CD4-positive, alpha-beta memory T cell (primary cell): ENCODE measurements around the gene MAP7D3. TPM values are rescaled to one million over a fixed set of nuclear protein-coding genes. Genes with fewer than 3 reads are reported as not detected.

Source experiments
- CTCF ChIA-PET: fragments of 350-600 bp; sonication (Branson Sonifier 250); formaldehyde crosslinking; loops from one replicate; lab custom pipeline; 2021; ENCODE audit warnings: inconsistent platforms; ENCODE audit not compliant: partially characterized antibody; lab: Charles Lee
- POLR2A ChIA-PET: fragments of 350-600 bp; sonication (Branson Sonifier 250); formaldehyde crosslinking; loops from one replicate; lab custom pipeline; 2021; ENCODE audit not compliant: partially characterized antibody; lab: Charles Lee
- DNase-seq, 5 donors: peaks; one replicate each; pipeline versions ENCODE4 v3.0.0 to v3.0.0-alpha.2; 2020 to 2022; ENCODE audit warnings: mixed read lengths in 1 of 5
- H3K27ac ChIP-seq: one replicate; pipeline ENCODE4 v1.7.0; 2013; ENCODE audit warnings: low read depth, low read length
- H3K27me3 ChIP-seq: 2 replicates; pipeline ENCODE4 v1.7.0; 2013; ENCODE audit warnings: mild to moderate bottlenecking, low read length, moderate library complexity; ENCODE audit not compliant: insufficient read depth
- H3K36me3 ChIP-seq: 2 replicates; pipeline ENCODE4 v1.7.0; 2013; ENCODE audit warnings: mild to moderate bottlenecking, low read length, moderate library complexity; ENCODE audit not compliant: insufficient read depth
- H3K4me1 ChIP-seq: 2 replicates; pipeline ENCODE4 v1.7.0; 2013; ENCODE audit warnings: mild to moderate bottlenecking, low read length, moderate library complexity; ENCODE audit not compliant: insufficient read depth
- H3K4me3 ChIP-seq, 2 donors: one replicate each; pipeline ENCODE4 v1.7.0; 2013; ENCODE audit warnings: low read length in 2 of 2, mild to moderate bottlenecking in 1 of 2
- H3K9me3 ChIP-seq, 2 donors: one replicate each; pipeline ENCODE4 v1.7.0; 2013; ENCODE audit warnings: low read length in 2 of 2, control low read depth in 1 of 2; ENCODE audit not compliant: control insufficient read depth in 1 of 2
- H3K27ac Mint-ChIP-seq, 7 donors: one replicate each; pipeline ENCODE4 v1.8.0; 2020 to 2021; ENCODE audit warnings: mixed read lengths in 7 of 7, mild to moderate bottlenecking in 6 of 7, inconsistent platforms in 3 of 7, moderate library complexity in 3 of 7
- H3K27me3 Mint-ChIP-seq, 2 donors: one replicate each; pipeline ENCODE4 v1.8.0; 2020 to 2021; ENCODE audit warnings: mixed read lengths in 2 of 2
- H3K36me3 Mint-ChIP-seq, 2 donors: one replicate each; pipeline ENCODE4 v1.8.0; 2020 to 2021; ENCODE audit warnings: mixed read lengths in 2 of 2, inconsistent platforms in 1 of 2, mild to moderate bottlenecking in 1 of 2
- H3K4me1 Mint-ChIP-seq, 4 donors: one replicate each; pipeline ENCODE4 v1.8.0; 2020 to 2021; ENCODE audit warnings: mixed read lengths in 4 of 4, mild to moderate bottlenecking in 1 of 4
- H3K4me3 Mint-ChIP-seq, 8 donors: one replicate each; pipeline ENCODE4 v1.8.0; 2020 to 2021; ENCODE audit warnings: mixed read lengths in 8 of 8, mild to moderate bottlenecking in 7 of 8, moderate library complexity in 6 of 8, inconsistent platforms in 3 of 8
- H3K9me3 Mint-ChIP-seq, 8 donors: one replicate each; pipeline ENCODE4 v1.8.0; 2020 to 2021; ENCODE audit warnings: mixed read lengths in 8 of 8, mild to moderate bottlenecking in 5 of 8, inconsistent platforms in 3 of 8, moderate library complexity in 1 of 8
- intact Hi-C: fragments of 100-400 bp; cut with micrococcal nuclease; formaldehyde crosslinking; loops from one replicate; pipeline ENCODE4 v1.15.1; 2023
- polyA plus RNA-seq, 2 donors: library from polyadenylated mRNA; unstranded; fragments of 300-500 nt; fragmentation: Illumina TruSeq; gene quantifications; one replicate each; pipeline ENCODE4 v1.2.3, GENCODE V29; 2021
- total RNA-seq, 2 experiments: library from RNA; stranded (reverse); gene quantifications; one replicate each; pipeline ENCODE4 v1.2.3, GENCODE V29; 2021

MAP7D3 gene
- total and polyA plus RNA-seq, 4 experiments from 2014 or later = 2.4 to 10.1 (median 8.2) TPM

DNA sequence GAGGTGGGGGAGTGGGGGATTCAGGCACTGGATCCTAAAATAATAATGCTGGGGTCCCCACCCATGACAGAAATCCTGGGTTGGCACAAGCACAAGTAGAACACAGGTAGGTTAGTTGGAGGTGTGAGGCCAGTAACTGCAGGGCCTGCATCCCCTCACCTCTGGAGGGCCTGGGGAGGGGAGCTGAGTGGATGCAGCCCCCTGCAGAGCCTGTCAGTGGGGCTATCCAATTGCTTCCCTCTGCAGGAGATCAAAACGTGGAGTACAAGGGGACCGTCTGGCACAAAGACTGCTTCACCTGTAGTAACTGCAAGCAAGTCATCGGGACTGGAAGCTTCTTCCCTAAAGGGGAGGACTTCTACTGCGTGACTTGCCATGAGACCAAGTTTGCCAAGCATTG lies 43.7 kb downstream of the MAP7D3 start:
- Mint-ChIP-seq H3K27ac (peak overlapping the region in 1 of 7 donors; percentile 82), H3K4me1 (peaks cover 19 to 41% (median 32%) of the 10 kb centered on the region in 4 donors), H3K9me3 (no peaks in the 10 kb centered on the region), H3K27me3 (no peaks in the 10 kb centered on the region), H3K36me3 (peaks cover 5 to 19% of the 10 kb centered on the region in 2 donors), H3K4me3 (no peak overlapping the region)
- no peak for DNase-seq
- H3K9me3 ChIP-seq = no peaks in the 10 kb centered on the region
- ChIA-PET POLR2A (no interaction called here), CTCF (no interaction called here)
- no peaks in the 10 kb centered on the region for H3K36me3 ChIP-seq
- no peak overlapping the region for H3K27ac ChIP-seq
- H3K27me3 ChIP-seq = no peaks in the 10 kb centered on the region
- H3K4me3 ChIP-seq = no peak overlapping the region
- intact Hi-C loops = loop anchor here (10.0 kb wide), 1 partner anchor 63 kb away; the partner anchor contains the start of gene FHL1
- peaks cover 42% of the 10 kb centered on the region for H3K4me1 ChIP-seq

DNA sequence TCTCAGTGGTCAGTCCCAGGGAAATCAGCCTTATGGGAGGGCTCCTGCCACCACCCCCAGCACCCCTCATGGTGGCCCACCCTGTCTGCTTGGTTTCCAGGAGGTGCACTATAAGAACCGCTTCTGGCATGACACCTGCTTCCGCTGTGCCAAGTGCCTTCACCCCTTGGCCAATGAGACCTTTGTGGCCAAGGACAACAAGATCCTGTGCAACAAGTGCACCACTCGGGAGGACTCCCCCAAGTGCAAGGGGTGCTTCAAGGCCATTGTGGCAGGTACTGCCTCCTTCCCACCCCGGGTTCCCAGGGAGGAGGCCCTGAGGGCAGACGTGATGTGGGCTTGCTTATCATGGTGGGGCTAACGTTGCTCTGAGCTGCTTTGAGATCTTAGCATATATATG lies 44.3 kb downstream of the MAP7D3 start:
- Mint-ChIP-seq H3K9me3 (no peaks in the 10 kb centered on the region), H3K27me3 (no peaks in the 10 kb centered on the region), H3K4me1 (peaks cover 19 to 41% (median 32%) of the 10 kb centered on the region in 4 donors), H3K4me3 (no peak overlapping the region), H3K36me3 (peaks cover 5 to 19% of the 10 kb centered on the region in 2 donors), H3K27ac (peak overlapping the region in 2 of 7 donors; percentile 53 to 82)
- peaks cover 42% of the 10 kb centered on the region for H3K4me1 ChIP-seq
- no peaks in the 10 kb centered on the region for H3K36me3 ChIP-seq
- H3K4me3 ChIP-seq = no peak overlapping the region
- H3K9me3 ChIP-seq = no peaks in the 10 kb centered on the region
- no peak overlapping the region for H3K27ac ChIP-seq
- ChIA-PET POLR2A (no interaction called here), CTCF (no interaction called here)
- no peak for DNase-seq
- no peaks in the 10 kb centered on the region for H3K27me3 ChIP-seq
- intact Hi-C loops = loop anchor here (10.0 kb wide), 1 partner anchor 62 kb away; the partner anchor contains the start of gene FHL1

DNA sequence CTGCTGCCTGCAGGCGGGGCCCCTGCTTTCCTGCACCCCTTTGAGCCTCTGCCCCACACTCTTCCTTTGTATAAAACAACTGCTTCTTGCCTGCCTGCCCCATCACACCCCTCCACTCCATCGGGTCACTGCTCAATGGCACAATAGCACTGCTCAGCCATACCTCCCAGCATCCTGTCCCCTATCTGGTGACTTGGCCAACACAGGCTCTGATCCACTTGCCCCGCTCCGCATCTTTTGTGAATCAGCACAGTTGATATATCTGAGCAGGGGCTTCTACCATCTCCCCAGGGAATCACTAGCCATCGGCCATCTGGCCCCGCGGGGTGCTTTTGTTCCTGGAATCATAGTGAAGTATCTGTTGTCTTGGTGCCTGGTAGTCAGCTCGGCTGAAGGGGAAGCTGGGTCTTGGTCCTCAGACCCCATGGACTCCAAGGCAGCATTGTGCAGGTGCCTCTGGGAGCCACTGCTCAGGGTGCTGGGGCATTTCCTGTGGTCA lies 45.3 kb downstream of the MAP7D3 start:
- Histone ChIP-seq H3K4me3 (no peak overlapping the region), H3K4me1 (peaks cover 42% of the 10 kb centered on the region), H3K27me3 (no peaks in the 10 kb centered on the region), H3K9me3 (no peaks in the 10 kb centered on the region), H3K27ac (peak overlapping the region; percentile 2), H3K36me3 (no peaks in the 10 kb centered on the region)
- peaks cover 19 to 41% (median 32%) of the 10 kb centered on the region in 4 donors for H3K4me1 Mint-ChIP-seq
- no peak for DNase-seq
- H3K27me3 Mint-ChIP-seq = no peaks in the 10 kb centered on the region
- peak overlapping the region in 1 of 8 donors; percentile 25 for H3K4me3 Mint-ChIP-seq
- no peaks in the 10 kb centered on the region for H3K9me3 Mint-ChIP-seq
- intact Hi-C loops = loop anchor here (10.0 kb wide), 1 partner anchor 61 kb away; the partner anchor contains the start of gene FHL1
- CTCF ChIA-PET = interaction anchor here (1.6 kb wide), 1 partner anchor 11 kb away, joined by 4 read pairs; no protein-coding TSS in a partner anchor
- POLR2A ChIA-PET = no interaction called here
- H3K27ac Mint-ChIP-seq = peak overlapping the region; percentile 6 to 93 (median 76)
- H3K36me3 Mint-ChIP-seq = peaks cover 5 to 19% of the 10 kb centered on the region in 2 donors

DNA sequence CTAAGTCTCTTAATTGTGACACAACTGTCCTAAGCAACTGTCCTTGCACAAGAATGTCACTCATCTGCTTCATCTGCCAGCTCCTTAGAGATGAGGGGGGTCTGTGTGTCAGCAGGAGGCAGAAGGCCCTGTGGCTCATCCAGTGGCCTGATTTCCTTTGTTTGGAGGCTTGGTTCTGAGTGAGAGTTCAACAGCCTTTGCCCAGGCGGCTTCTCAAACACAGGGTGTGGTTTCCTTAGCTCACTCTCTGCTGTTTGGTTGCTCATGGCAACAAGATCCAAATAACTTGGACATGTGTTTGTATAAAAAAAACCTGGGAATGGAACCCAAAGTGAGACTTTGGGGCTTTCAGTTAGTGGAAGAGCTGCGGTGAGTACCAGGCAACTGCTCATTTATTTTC lies 46.6 kb downstream of the MAP7D3 start:
- no peak overlapping the region for H3K4me3 ChIP-seq
- POLR2A ChIA-PET = interaction anchor here (0.8 kb wide), 1 partner anchor 59 kb away, joined by 3 read pairs; no protein-coding TSS in a partner anchor
- Mint-ChIP-seq H3K36me3 (peaks cover 5 to 13% of the 10 kb centered on the region in 2 donors), H3K9me3 (no peaks in the 10 kb centered on the region), H3K27me3 (no peaks in the 10 kb centered on the region), H3K27ac (peak overlapping the region; percentile 87 to 94 (median 92)), H3K4me1 (peaks cover 22 to 47% (median 34%) of the 10 kb centered on the region in 4 donors), H3K4me3 (peak overlapping the region; percentile 38 to 70 (median 62))
- H3K27ac ChIP-seq = peak overlapping the region; percentile 55
- intact Hi-C loops = loop anchor here (5.0 to 10.0 kb wide), 2 partner anchors 37 to 60 kb away; partner anchors contain the start of gene FHL1
- no peaks in the 10 kb centered on the region for H3K27me3 ChIP-seq
- no peaks in the 10 kb centered on the region for H3K9me3 ChIP-seq
- CTCF ChIA-PET = interaction anchor here (1.6 to 2.1 kb wide), 2 partner anchors 9 to 176 kb away, joined by 4 to 16 read pairs; no protein-coding TSS in a partner anchor
- no peaks in the 10 kb centered on the region for H3K36me3 ChIP-seq
- peaks cover 45% of the 10 kb centered on the region for H3K4me1 ChIP-seq
- DNase-seq = peak; percentile 42 to 67 (median 59)

DNA sequence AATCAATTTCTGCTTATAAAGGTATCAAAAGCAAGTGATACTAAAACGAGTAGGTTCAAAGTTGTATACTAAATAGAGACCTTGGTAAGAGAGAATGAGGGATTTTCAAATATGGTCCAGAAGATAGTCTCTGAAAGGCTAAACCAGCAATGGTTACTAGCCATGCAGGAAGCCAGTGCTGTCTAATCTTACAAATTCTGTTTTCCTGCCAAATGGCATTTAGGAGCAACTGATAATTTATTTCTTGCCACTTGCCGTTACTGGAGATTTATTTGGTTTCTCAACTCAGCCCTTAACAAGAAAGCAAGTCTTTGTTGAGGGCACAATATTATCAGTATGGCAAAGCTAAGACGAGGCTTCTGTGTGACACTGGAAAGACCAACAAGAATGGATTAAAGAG lies 47.2 kb downstream of the MAP7D3 start:
- ChIA-PET POLR2A (interaction anchor here (0.8 kb wide), 1 partner anchor 58 kb away, joined by 3 read pairs; no protein-coding TSS in a partner anchor), CTCF (interaction anchor here (2.1 kb wide), 1 partner anchor 176 kb away, joined by 16 read pairs; no protein-coding TSS in a partner anchor)
- Mint-ChIP-seq H3K4me3 (peak overlapping the region in 3 of 8 donors; percentile 17 to 63 (median 54)), H3K4me1 (peaks cover 22 to 41% (median 31%) of the 10 kb centered on the region in 4 donors), H3K27me3 (no peaks in the 10 kb centered on the region), H3K9me3 (no peaks in the 10 kb centered on the region), H3K27ac (peak overlapping the region; percentile 32 to 94 (median 92)), H3K36me3 (peaks cover 5 to 8% of the 10 kb centered on the region in 2 donors)
- no peaks in the 10 kb centered on the region for H3K36me3 ChIP-seq
- intact Hi-C loops = loop anchor here (5.0 to 10.0 kb wide), 2 partner anchors 37 to 59 kb away; partner anchors contain the start of gene FHL1
- peaks cover 42% of the 10 kb centered on the region for H3K4me1 ChIP-seq
- H3K27me3 ChIP-seq = no peaks in the 10 kb centered on the region
- peak overlapping the region; percentile 55 for H3K27ac ChIP-seq
- H3K9me3 ChIP-seq = no peaks in the 10 kb centered on the region
- no peak for DNase-seq
- no peak overlapping the region for H3K4me3 ChIP-seq

DNA sequence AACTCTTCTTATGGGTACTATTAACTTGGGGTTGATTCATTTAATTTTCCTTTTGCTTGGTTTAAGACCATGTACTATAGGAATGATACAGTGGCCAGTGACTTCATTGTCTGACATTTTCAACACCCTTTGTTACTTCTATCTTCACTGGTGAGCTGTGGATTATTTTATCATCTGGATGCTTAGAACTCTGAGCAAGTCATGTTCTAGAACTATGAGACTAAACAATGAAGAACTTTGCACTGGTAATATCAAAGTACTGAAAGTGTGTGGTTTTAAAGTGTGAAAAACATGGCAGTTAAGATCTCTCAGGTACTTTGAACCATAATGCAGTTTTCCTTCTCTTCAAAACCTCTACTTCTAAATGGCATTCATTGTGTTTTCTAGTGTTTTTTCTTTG lies 47.8 kb downstream of the MAP7D3 start:
- peak overlapping the region in 3 of 8 donors; percentile 2 to 54 (median 14) for H3K4me3 Mint-ChIP-seq
- intact Hi-C loops = loop anchor here (5.0 to 10.0 kb wide), 2 partner anchors 36 to 59 kb away; partner anchors contain the start of gene FHL1
- ChIA-PET POLR2A (interaction anchor here (1.1 kb wide), 1 partner anchor 11 kb away, joined by 3 read pairs; no protein-coding TSS in a partner anchor), CTCF (interaction anchor here (0.5 to 2.1 kb wide), 2 partner anchors 175 to 660 kb away, joined by 4 to 16 read pairs; no protein-coding TSS in a partner anchor)
- H3K4me3 ChIP-seq = no peak overlapping the region
- peak overlapping the region; percentile 21 for H3K27ac ChIP-seq
- H3K27me3 ChIP-seq = no peaks in the 10 kb centered on the region
- H3K36me3 ChIP-seq = no peaks in the 10 kb centered on the region
- peaks cover 22 to 41% (median 31%) of the 10 kb centered on the region in 4 donors for H3K4me1 Mint-ChIP-seq
- DNase-seq = peak in 2 of 5 donors; percentile 17 to 22
- H3K27ac Mint-ChIP-seq = peak overlapping the region; percentile 32 to 94 (median 89)
- no peaks in the 10 kb centered on the region for H3K27me3 Mint-ChIP-seq
- H3K9me3 Mint-ChIP-seq = no peaks in the 10 kb centered on the region
- H3K4me1 ChIP-seq = peaks cover 42% of the 10 kb centered on the region
- peaks cover 5 to 7% of the 10 kb centered on the region in 2 donors for H3K36me3 Mint-ChIP-seq
- no peaks in the 10 kb centered on the region for H3K9me3 ChIP-seq

DNA sequence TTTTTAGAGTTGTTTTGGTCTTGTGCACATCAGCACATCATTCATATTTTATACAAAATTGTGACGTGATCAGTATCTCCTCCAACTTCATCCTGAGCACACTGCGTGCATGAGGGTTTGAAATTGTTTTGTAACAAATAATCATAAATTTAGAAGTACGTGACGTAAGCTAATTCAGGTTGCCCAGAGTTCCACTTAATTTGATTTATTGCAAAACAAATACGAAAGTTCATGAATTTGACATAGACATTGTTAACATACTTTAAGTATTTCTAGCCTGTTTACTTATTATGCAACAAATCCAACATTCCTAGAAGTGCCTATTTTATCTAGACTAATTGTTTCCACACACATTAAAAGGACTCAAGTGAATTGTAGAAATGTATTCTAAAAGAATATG lies 48.3 kb downstream of the MAP7D3 start:
- Histone ChIP-seq H3K4me3 (no peak overlapping the region), H3K4me1 (peaks cover 42% of the 10 kb centered on the region), H3K27me3 (no peaks in the 10 kb centered on the region), H3K9me3 (no peaks in the 10 kb centered on the region), H3K27ac (peak overlapping the region; percentile 21), H3K36me3 (no peaks in the 10 kb centered on the region)
- peaks cover 22 to 41% (median 31%) of the 10 kb centered on the region in 4 donors for H3K4me1 Mint-ChIP-seq
- peak overlapping the region in 1 of 8 donors; percentile 54 for H3K4me3 Mint-ChIP-seq
- intact Hi-C loops = loop anchor here (5.0 to 10.0 kb wide), 2 partner anchors 36 to 58 kb away; partner anchors contain the start of gene FHL1
- peaks cover 5 to 7% of the 10 kb centered on the region in 2 donors for H3K36me3 Mint-ChIP-seq
- H3K27me3 Mint-ChIP-seq = no peaks in the 10 kb centered on the region
- peak overlapping the region in 6 of 7 donors; percentile 36 to 93 (median 88) for H3K27ac Mint-ChIP-seq
- no peaks in the 10 kb centered on the region for H3K9me3 Mint-ChIP-seq
- DNase-seq = no peak
- ChIA-PET POLR2A (interaction anchor here (1.1 kb wide), 1 partner anchor 10 kb away, joined by 3 read pairs; no protein-coding TSS in a partner anchor), CTCF (interaction anchor here (0.5 to 2.1 kb wide), 4 partner anchors 26 to 660 kb away, joined by 4 to 16 read pairs (median 4); no protein-coding TSS in a partner anchor)
